ENCODE results near the gene TMEM39B.
"Not testable (repeated sequence)": the region's sequence is repeated elsewhere in the genome, so short reads cannot be mapped to it uniquely, and the experiment has no call there.

Gene TMEM39B

GRCh38 chr1:32114420-32114819, 41.7 kb downstream of the TMEM39B start:
- no peak for DNase-seq

GRCh38 chr1:32115496-32115895, 42.8 kb downstream of the TMEM39B start:
- DNase-seq = no peak

GRCh38 chr1:32116531-32116930, 43.8 kb downstream of the TMEM39B start:
- no peak for DNase-seq

GRCh38 chr1:32122151-32122550, 49.4 kb downstream of the TMEM39B start:
- no peak for DNase-seq

- DNase-seq = not testable (repeated sequence)
Measured at GRCh38 chr1:32123361-32123760, 50.6 kb downstream of the TMEM39B start.

GRCh38 chr1:32125313-32125712, 52.6 kb downstream of the TMEM39B start:
- no peak for DNase-seq

- no peak for DNase-seq
Measured at GRCh38 chr1:32126770-32127169, 54.0 kb downstream of the TMEM39B start.

GRCh38 chr1:32127409-32128198, 54.9 kb downstream of the TMEM39B start:
- DNase-seq = no peak

GRCh38 chr1:32128479-32128878, 55.7 kb downstream of the TMEM39B start:
- no peak for DNase-seq

- DNase-seq = no peak
Measured at GRCh38 chr1:32128964-32129363, 56.2 kb downstream of the TMEM39B start.

GRCh38 chr1:32133950-32134280, 61.2 kb downstream of the TMEM39B start:
- not testable (repeated sequence) for DNase-seq

GRCh38 chr1:32137111-32137510, 64.4 kb downstream of the TMEM39B start:
- DNase-seq = no peak

GRCh38 chr1:32138965-32139364, 66.2 kb downstream of the TMEM39B start:
- DNase-seq = no peak

GRCh38 chr1:32142446-32143301, 69.9 kb downstream of the TMEM39B start:
- no peak for DNase-seq

GRCh38 chr1:32143302-32143695, 70.6 kb downstream of the TMEM39B start:
- DNase-seq = not testable (repeated sequence)

- no peak for DNase-seq
Measured at GRCh38 chr1:32144033-32144432, 71.3 kb downstream of the TMEM39B start.

- not testable (repeated sequence) for DNase-seq
Measured at GRCh38 chr1:32147799-32148198, 75.1 kb downstream of the TMEM39B start.

- DNase-seq = no peak
Measured at GRCh38 chr1:32150847-32151246, 78.1 kb downstream of the TMEM39B start.

GRCh38 chr1:32151319-32151787, 78.6 kb downstream of the TMEM39B start:
- no peak for DNase-seq

Measured in NCI-H187 treated with DMSO at 0.1 percent for 48 hours (cell line).